ENCODE measurements around the gene TRAPPC4. TPM values are rescaled to one million over a fixed set of nuclear protein-coding genes. Genes with fewer than 3 reads are reported as not detected.

Gene TRAPPC4
- total and polyA plus RNA-seq, 2 of the 8 experiments (the other 6 are each of a cell fraction or from before 2014, with no cell fraction given) = 94.3 to 223 TPM

GRCh38 chr11:119023741-119024140, 5.2 kb downstream of the TRAPPC4 start:
- DNase-seq (ENCODE audit: low read depth in 1 of 2, low spot score in 2 of 2) (no peak), FAIRE-seq (no peak)
- CTCF ChIA-PET (ENCODE audit: partially characterized antibody) = interaction anchor here (0.6 to 1.4 kb wide), 2 partner anchors 20 to 115 kb away, joined by 3 to 5 read pairs; no protein-coding TSS in a partner anchor
- Histone ChIP-seq H3K14ac (ENCODE audit: insufficient read length) (no peak overlapping the region), H3K79me1 (ENCODE audit: low read depth, low read length) (peaks cover 20% of the 10 kb centered on the region), H3K9me3 (ENCODE audit: insufficient read depth in 2 of 2, low read depth in 1 of 2, low read length in 1 of 2) (no peaks in the 10 kb centered on the region), H4K91ac (replicated peaks; ENCODE audit: insufficient read length, low read length) (no peak overlapping the region), H3K56ac (replicated peaks; ENCODE audit: insufficient read length, low read depth, low read length) (no peak overlapping the region), H3K27ac (ENCODE audit: low read depth, low read length) (no peak overlapping the region), H3K18ac (ENCODE audit: extremely low read depth, low read length) (no peak overlapping the region), H3K4me2 (ENCODE audit: insufficient read depth in 1 of 2, low read depth in 2 of 2, low read length in 2 of 2) (no peak overlapping the region), H2BK20ac (ENCODE audit: low read length) (no peak overlapping the region), H3K79me2 (ENCODE audit: control insufficient read depth in 1 of 2, insufficient read depth in 2 of 2, low read length in 2 of 2) (peaks cover 5 to 34% of the 10 kb centered on the region in 2 experiments; a peak in 3 of 4 replicates), H3K4ac (replicated peaks; ENCODE audit: insufficient read length, low read depth, low read length) (no peak overlapping the region), H2BK120ac (replicated peaks; ENCODE audit: low read depth, low read length) (no peak overlapping the region), H2BK12ac (ENCODE audit: low read depth, low read length) (no peak overlapping the region), H3K36me3 (ENCODE audit: control insufficient read depth in 2 of 4, insufficient read depth in 4 of 4, low read length in 3 of 4) (peaks cover 14 to 63% (median 37%) of the 10 kb centered on the region in 4 experiments), H2AK5ac (ENCODE audit: low read depth, low read length) (no peak overlapping the region), H4K8ac (ENCODE audit: extremely low read depth, insufficient read depth, low read length) (no peak overlapping the region), H4K5ac (ENCODE audit: insufficient read length, low read depth, low read length) (no peak overlapping the region), H3K23me2 (ENCODE audit: low read depth, low read length) (no peaks in the 10 kb centered on the region; the same call in 1 of the 2 replicates), H2BK5ac (ENCODE audit: low read depth, low read length) (no peak overlapping the region), H2BK15ac (ENCODE audit: low read length) (no peak overlapping the region), H3K23ac (ENCODE audit: insufficient read length) (no peak overlapping the region), H3K9ac (replicated peaks in 1 of 4; ENCODE audit: extremely low read depth in 1 of 4, low read depth in 3 of 4, low read length in 3 of 4) (no peak overlapping the region), H3K4me1 (replicated peaks in 1 of 4; ENCODE audit: control insufficient read depth in 3 of 4, insufficient read depth in 4 of 4, low read length in 3 of 4) (peaks cover 0 to 5% (median 3%) of the 10 kb centered on the region in 4 experiments; a peak in 6 of 7 replicates), H4K20me1 (replicated peaks in 1 of 2; ENCODE audit: control insufficient read depth in 1 of 2, insufficient read depth in 2 of 2, low read length in 2 of 2) (peaks cover 3 to 17% of the 10 kb centered on the region in 2 experiments), H3K27me3 (replicated peaks in 1 of 4; ENCODE audit: control insufficient read depth in 3 of 4, extremely low read depth in 1 of 4, insufficient read depth in 3 of 4, low read length in 3 of 4) (no peaks in the 10 kb centered on the region), H2AFZ (ENCODE audit: low read length) (no peak overlapping the region), H3K4me3 (ENCODE audit: extremely low read depth in 1 of 4, insufficient read depth in 2 of 4, low read depth in 3 of 4, low read length in 4 of 4) (no peak overlapping the region)
- POLR2A ChIA-PET (ENCODE audit: partially characterized antibody) = interaction anchor here (0.6 to 9.7 kb wide), 9 partner anchors 11 to 353 kb away, joined by 3 to 224 read pairs (median 4); partner anchors contain the start of genes HYOU1, RPS25 and TRAPPC4
- TF ChIP-seq RBBP5 (IDR thresholded peaks at IDR 0.05; ENCODE audit: borderline replicate concordance, low read depth, low read length) (no peak), NANOG (IDR thresholded peaks at IDR 0.05; ENCODE audit: insufficient read depth, low read depth, low read length, poor library complexity, severe bottlenecking) (no peak), GABPA (IDR thresholded peaks at IDR 0.05; ENCODE audit: borderline replicate concordance, insufficient read depth, low read length) (no peak), BACH1 (IDR thresholded peaks at IDR 0.05; ENCODE audit: low read length) (no peak), YY1 (IDR thresholded peaks at IDR 0.05; ENCODE audit: low read depth, low read length) (no peak), ZNF274 (IDR thresholded peaks at IDR 0.05; ENCODE audit: borderline replicate concordance, extremely low read depth, low read length) (no peak), RFX5 (IDR thresholded peaks at IDR 0.05; ENCODE audit: borderline replicate concordance, low read depth, low read length) (no peak), BRCA1 (IDR thresholded peaks at IDR 0.05; ENCODE audit: low read depth, low read length) (no peak), EZH2 (IDR thresholded peaks at IDR 0.05; ENCODE audit: low read depth, low read length, severe bottlenecking) (no peak), JUN (IDR thresholded peaks at IDR 0.05; ENCODE audit: low read depth, low read length) (no peak), TCF12 (IDR thresholded peaks at IDR 0.05; ENCODE audit: low read depth, low read length) (no peak), TAF7 (optimal IDR thresholded peaks at IDR 0.05; ENCODE audit: borderline replicate concordance, low read depth, low read length) (no peak), JUND (IDR thresholded peaks at IDR 0.05; ENCODE audit: low read length) (no peak), SRF (IDR thresholded peaks at IDR 0.05; ENCODE audit: low read depth, low read length) (no peak), POLR2A (IDR thresholded peaks at IDR 0.05; ENCODE audit: control extremely low read depth in 1 of 2, low read depth in 2 of 2, low read length in 2 of 2) (no peak), SIRT6 (IDR thresholded peaks at IDR 0.05; ENCODE audit: low read length) (no peak), SIX5 (IDR thresholded peaks at IDR 0.05; ENCODE audit: low read depth, low read length) (no peak)
